Caco-2 (cell line): ENCODE results near the gene ISM1. TPM values are rescaled to one million over a fixed set of nuclear protein-coding genes. Genes with fewer than 3 reads are reported as not detected.

Source experiments
- BruUV-seq: library from RNA; stranded (reverse); fragments of 400-500 nt; replicated peaks from 2 replicates; lab custom pipeline; 2021; lab: Mats Ljungman, UMichigan
- CTCF ChIA-PET: fragments of 300-600 bp; sonication (Branson Sonifier 250); formaldehyde crosslinking; loops from one replicate; lab custom pipeline; 2022; ENCODE audit warnings: antibody characterized with exemption; lab: Charles Lee
- POLR2A ChIA-PET: fragments of 300-600 bp; sonication (Branson Sonifier 250); formaldehyde crosslinking; loops from one replicate; lab custom pipeline; 2022; ENCODE audit warnings: antibody characterized with exemption; lab: Charles Lee
- DNase-seq, 2 experiments: peaks; one replicate each; pipeline versions ENCODE4 v3.0.0 to v3.0.0-alpha.2; 2020 to 2022
- H3K27me3 ChIP-seq: replicated peaks from 2 replicates; pipeline ENCODE4 v1.6.0; 2011; ENCODE audit warnings: low read length; ENCODE audit not compliant: control insufficient read depth, insufficient read depth
- H3K36me3 ChIP-seq: 2 replicates; pipeline ENCODE4 v1.5.1; 2011; ENCODE audit warnings: low read length; ENCODE audit not compliant: control insufficient read depth, insufficient read depth
- H3K4me1 ChIP-seq: fragments of 250-450 bp; sonication (Bioruptor Pico); 2 replicates; pipeline ENCODE4 v1.5.1; 2020; ENCODE audit warnings: mild to moderate bottlenecking
- H3K4me3 ChIP-seq: 2 replicates; pipeline ENCODE4 v1.5.1; 2011; ENCODE audit warnings: low read depth, mild to moderate bottlenecking, control low read depth, low read length
- H3K9me3 ChIP-seq: fragments of 250-450 bp; sonication (Bioruptor Pico); 2 replicates; pipeline ENCODE4 v1.5.1; 2020; ENCODE audit warnings: mild to moderate bottlenecking, moderate library complexity
- H3K27ac Mint-ChIP-seq: one replicate; pipeline ENCODE4 v1.8.0; 2022; ENCODE audit warnings: mixed read lengths; ENCODE audit not compliant: unreplicated experiment
- H3K27me3 Mint-ChIP-seq: one replicate; pipeline ENCODE4 v1.8.0; 2022; ENCODE audit warnings: mixed read lengths; ENCODE audit not compliant: insufficient read depth, unreplicated experiment
- H3K36me3 Mint-ChIP-seq: one replicate; pipeline ENCODE4 v1.8.0; 2022; ENCODE audit warnings: mild to moderate bottlenecking, mixed read lengths; ENCODE audit not compliant: insufficient read depth, unreplicated experiment
- H3K4me1 Mint-ChIP-seq: one replicate; pipeline ENCODE4 v1.8.0; 2022; ENCODE audit warnings: low read depth, mixed read lengths; ENCODE audit not compliant: unreplicated experiment
- H3K4me3 Mint-ChIP-seq: one replicate; pipeline ENCODE4 v1.8.0; 2022; ENCODE audit warnings: mild to moderate bottlenecking, moderate library complexity, mixed read lengths; ENCODE audit not compliant: unreplicated experiment
- H3K9me3 Mint-ChIP-seq: one replicate; pipeline ENCODE4 v1.8.0; 2022; ENCODE audit warnings: mixed read lengths; ENCODE audit not compliant: unreplicated experiment
- CTCF ChIP-seq, 2 experiments: fragments of 200-600 bp in 1 of 2; IDR thresholded peaks; 1 replicate in 1 of 2; 2 replicates in 1 of 2; pipeline versions ENCODE4 v1.5.1 to v1.8.0; 2011 to 2022; ENCODE audit warnings: antibody characterized with exemption in 1 of 2, control low read depth in 1 of 2, inconsistent platforms in 1 of 2, low read depth in 1 of 2, low read length in 1 of 2, mild to moderate bottlenecking in 1 of 2, moderate library complexity in 1 of 2; ENCODE audit not compliant: insufficient read depth in 1 of 2, severe bottlenecking in 1 of 2, unreplicated experiment in 1 of 2
- intact Hi-C: fragments of 100-400 bp; cut with micrococcal nuclease; formaldehyde crosslinking; loops from one replicate; pipeline ENCODE4 v1.10.0; 2022; ENCODE audit not compliant: unreplicated experiment
- total RNA-seq: library from RNA; stranded (reverse); gene quantifications from 2 replicates; pipeline ENCODE4 v1.2.3, GENCODE V29; 2022

Gene ISM1
- total RNA-seq, 1 experiment from 2014 or later: 1.8 TPM

GRCh38 chr20:13284830-13285229 lies 63.8 kb downstream of the ISM1 start:
- no TSS peak for BruUV-seq
- POLR2A ChIA-PET: no interaction called here
- H3K9me3 Mint-ChIP-seq: no peaks in the 10 kb centered on the region

GRCh38 chr20:13285408-13285807 lies 64.3 kb downstream of the ISM1 start:
- H3K27ac Mint-ChIP-seq: no peak overlapping the region
- ChIA-PET POLR2A (no interaction called here), CTCF (no interaction called here)
- intact Hi-C loops: no loop called here
- no peaks in the 10 kb centered on the region for H3K27me3 Mint-ChIP-seq
- no peaks in the 10 kb centered on the region for H3K4me1 Mint-ChIP-seq
- H3K36me3 Mint-ChIP-seq: no peaks in the 10 kb centered on the region
- Histone ChIP-seq H3K4me1 (no peaks in the 10 kb centered on the region), H3K27me3 (no peaks in the 10 kb centered on the region), H3K9me3 (no peaks in the 10 kb centered on the region), H3K36me3 (no peaks in the 10 kb centered on the region), H3K4me3 (no peak overlapping the region)
- no peak for TF ChIP-seq CTCF (IDR thresholded peaks at IDR 0.05; ENCODE audit: insufficient read depth in 1 of 2, low read depth in 1 of 2, low read length in 1 of 2, severe bottlenecking in 1 of 2, unreplicated experiment in 1 of 2)
- DNase-seq: no peak
- BruUV-seq: no TSS peak
- H3K9me3 Mint-ChIP-seq: no peaks in the 10 kb centered on the region
- H3K4me3 Mint-ChIP-seq: no peak overlapping the region

More at GRCh38 chr20:13284830-13285229, 63.8 kb downstream of the ISM1 start:
- Mint-ChIP-seq H3K4me1 (no peaks in the 10 kb centered on the region), H3K27me3 (no peaks in the 10 kb centered on the region), H3K4me3 (no peak overlapping the region), H3K36me3 (no peaks in the 10 kb centered on the region), H3K27ac (no peak overlapping the region)
- TF ChIP-seq CTCF (IDR thresholded peaks at IDR 0.05; ENCODE audit: insufficient read depth in 1 of 2, low read depth in 1 of 2, low read length in 1 of 2, severe bottlenecking in 1 of 2, unreplicated experiment in 1 of 2): no peak
- no peaks in the 10 kb centered on the region for H3K9me3 ChIP-seq
- CTCF ChIA-PET: no interaction called here
- no peaks in the 10 kb centered on the region for H3K4me1 ChIP-seq
- no peaks in the 10 kb centered on the region for H3K36me3 ChIP-seq
- no peaks in the 10 kb centered on the region for H3K27me3 ChIP-seq
- intact Hi-C loops: no loop called here
- no peak overlapping the region for H3K4me3 ChIP-seq
- no peak for DNase-seq

- H3K27me3 Mint-ChIP-seq: no peaks in the 10 kb centered on the region
- Histone ChIP-seq H3K9me3 (no peaks in the 10 kb centered on the region), H3K36me3 (no peaks in the 10 kb centered on the region), H3K27me3 (no peaks in the 10 kb centered on the region), H3K4me1 (peaks cover 2% of the 10 kb centered on the region; the same call in 1 of the 2 replicates), H3K4me3 (no peak overlapping the region)
- H3K9me3 Mint-ChIP-seq: no peaks in the 10 kb centered on the region
- TF ChIP-seq CTCF (IDR thresholded peaks at IDR 0.05; ENCODE audit: insufficient read depth in 1 of 2, low read depth in 1 of 2, low read length in 1 of 2, severe bottlenecking in 1 of 2, unreplicated experiment in 1 of 2): no peak
- H3K4me1 Mint-ChIP-seq: peaks cover 3% of the 10 kb centered on the region
- intact Hi-C loops: no loop called here
- no peak for DNase-seq
- no peaks in the 10 kb centered on the region for H3K36me3 Mint-ChIP-seq
- ChIA-PET POLR2A (no interaction called here), CTCF (no interaction called here)
- no TSS peak for BruUV-seq
- H3K4me3 Mint-ChIP-seq: no peak overlapping the region
- H3K27ac Mint-ChIP-seq: no peak overlapping the region
Measured at GRCh38 chr20:13286052-13286451, 65.0 kb downstream of the ISM1 start.
